ENCODE data around the gene METTL22.

METTL22 gene

GRCh38 chr16:8694795-8695728 is 73.6 kb downstream of the METTL22 start:
- DNase-seq (ENCODE audit: low spot score), result no peak

- no peak for DNase-seq (ENCODE audit: low spot score)
Measured at GRCh38 chr16:8696880-8697279, 75.4 kb downstream of the METTL22 start.

- no peak for DNase-seq (ENCODE audit: low spot score)
Measured at GRCh38 chr16:8697965-8698364, 76.5 kb downstream of the METTL22 start.

All from LoVo (cell line).